Measurements from ENCODE around the gene LPA.
"Not testable (repeated sequence)": the region's sequence is repeated elsewhere in the genome, so short reads cannot be mapped to it uniquely, and the experiment has no call there.

DNA sequence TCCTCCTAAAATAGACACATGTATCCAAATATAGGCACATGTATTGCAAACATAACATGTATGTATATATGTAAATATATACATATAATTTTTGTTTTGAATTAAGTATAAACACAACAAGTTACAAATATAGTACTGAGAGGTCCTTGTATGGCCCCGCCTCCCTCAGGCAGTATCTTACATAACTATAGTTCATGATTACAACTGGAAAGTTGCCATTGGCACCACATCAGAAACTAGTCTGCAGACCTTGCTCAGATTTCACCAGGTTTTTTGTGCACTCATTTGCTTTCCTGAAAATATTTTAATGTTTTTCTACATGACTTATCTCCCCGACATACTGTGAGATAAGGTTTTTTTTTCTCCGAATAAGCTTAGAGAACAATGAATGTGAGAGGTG is 32.8 kb upstream of the LPA start:
- not testable (repeated sequence) for TF ChIP-seq REST (IDR thresholded peaks at IDR 0.05); POLR2A (IDR thresholded peaks at IDR 0.05; ENCODE audit: low read length); HDAC2 (IDR thresholded peaks at IDR 0.05); RNF2 (IDR thresholded peaks at IDR 0.05; ENCODE audit: borderline replicate concordance, low read depth); FOXS1 (CRISPR knock-in tag; IDR thresholded peaks at IDR 0.05); RFX5 (IDR thresholded peaks at IDR 0.05); RARB (CRISPR knock-in tag; IDR thresholded peaks at IDR 0.05); MAFK (IDR thresholded peaks at IDR 0.05; ENCODE audit: partially characterized antibody); EP300 (IDR thresholded peaks at IDR 0.05); ESRRA (IDR thresholded peaks at IDR 0.05; ENCODE audit: borderline replicate concordance, low read length)
- TF ChIP-seq, protein P1, sequence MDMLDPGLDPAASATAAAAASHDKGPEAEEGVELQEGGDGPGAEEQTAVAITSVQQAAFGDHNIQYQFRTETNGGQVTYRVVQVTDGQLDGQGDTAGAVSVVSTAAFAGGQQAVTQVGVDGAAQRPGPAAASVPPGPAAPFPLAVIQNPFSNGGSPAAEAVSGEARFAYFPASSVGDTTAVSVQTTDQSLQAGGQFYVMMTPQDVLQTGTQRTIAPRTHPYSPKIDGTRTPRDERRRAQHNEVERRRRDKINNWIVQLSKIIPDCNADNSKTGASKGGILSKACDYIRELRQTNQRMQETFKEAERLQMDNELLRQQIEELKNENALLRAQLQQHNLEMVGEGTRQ (IDR thresholded peaks at IDR 0.05): not testable (repeated sequence)
- TF ChIP-seq, protein P2, sequence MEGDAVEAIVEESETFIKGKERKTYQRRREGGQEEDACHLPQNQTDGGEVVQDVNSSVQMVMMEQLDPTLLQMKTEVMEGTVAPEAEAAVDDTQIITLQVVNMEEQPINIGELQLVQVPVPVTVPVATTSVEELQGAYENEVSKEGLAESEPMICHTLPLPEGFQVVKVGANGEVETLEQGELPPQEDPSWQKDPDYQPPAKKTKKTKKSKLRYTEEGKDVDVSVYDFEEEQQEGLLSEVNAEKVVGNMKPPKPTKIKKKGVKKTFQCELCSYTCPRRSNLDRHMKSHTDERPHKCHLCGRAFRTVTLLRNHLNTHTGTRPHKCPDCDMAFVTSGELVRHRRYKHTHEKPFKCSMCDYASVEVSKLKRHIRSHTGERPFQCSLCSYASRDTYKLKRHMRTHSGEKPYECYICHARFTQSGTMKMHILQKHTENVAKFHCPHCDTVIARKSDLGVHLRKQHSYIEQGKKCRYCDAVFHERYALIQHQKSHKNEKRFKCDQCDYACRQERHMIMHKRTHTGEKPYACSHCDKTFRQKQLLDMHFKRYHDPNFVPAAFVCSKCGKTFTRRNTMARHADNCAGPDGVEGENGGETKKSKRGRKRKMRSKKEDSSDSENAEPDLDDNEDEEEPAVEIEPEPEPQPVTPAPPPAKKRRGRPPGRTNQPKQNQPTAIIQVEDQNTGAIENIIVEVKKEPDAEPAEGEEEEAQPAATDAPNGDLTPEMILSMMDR (IDR thresholded peaks at IDR 0.05): not testable (repeated sequence)

Measured in A549 (cell line).